EL (cell line): ENCODE results near the gene PPP4R3A.
"Not testable (repeated sequence)": the region's sequence is repeated elsewhere in the genome, so short reads cannot be mapped to it uniquely, and the experiment has no call there.

Experiments used
- DNase-seq: peaks from one replicate; pipeline ENCODE4 v3.0.0-alpha.2; 2016

The PPP4R3A gene

DNA sequence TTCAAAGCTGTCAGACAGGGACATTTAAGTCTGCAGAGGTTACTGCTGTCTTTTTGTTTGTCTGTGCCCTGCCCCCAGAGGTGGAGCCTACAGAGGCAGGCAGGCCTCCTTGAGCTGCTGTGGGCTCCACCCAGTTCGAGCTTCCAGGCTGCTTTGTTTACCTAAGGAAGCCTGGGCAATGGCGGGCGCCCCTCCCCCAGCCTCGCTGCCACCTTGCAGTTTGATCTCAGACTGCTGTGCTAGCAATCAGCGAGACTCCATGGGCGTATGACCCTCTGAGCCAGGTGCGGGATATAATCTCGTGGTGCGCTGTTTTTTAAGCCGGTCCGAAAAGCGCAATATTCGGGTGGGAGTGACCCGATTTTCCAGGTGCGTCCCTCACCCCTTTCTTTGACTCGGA, 73.8 kb downstream of the PPP4R3A start:
- not testable (repeated sequence) for DNase-seq

DNA sequence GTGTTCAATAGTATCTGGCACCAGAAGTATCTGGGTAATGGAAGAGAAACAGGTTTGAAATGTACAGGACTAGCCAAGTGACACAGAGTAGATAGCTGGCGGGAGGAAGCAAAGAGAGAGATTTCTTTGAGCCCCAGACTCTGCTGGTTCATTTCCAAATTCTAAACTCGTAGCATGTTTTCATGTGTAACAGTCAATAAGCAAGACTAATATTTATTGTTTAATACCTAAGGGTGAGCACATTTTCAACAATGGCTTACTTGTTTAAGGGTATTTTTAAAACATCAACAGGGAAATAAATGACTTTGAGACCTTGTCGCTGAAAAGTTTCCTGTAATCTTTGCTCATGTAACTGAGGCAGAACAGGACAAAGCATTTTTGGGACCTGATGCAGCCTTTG, 80.7 kb downstream of the PPP4R3A start:
- no peak for DNase-seq

DNA sequence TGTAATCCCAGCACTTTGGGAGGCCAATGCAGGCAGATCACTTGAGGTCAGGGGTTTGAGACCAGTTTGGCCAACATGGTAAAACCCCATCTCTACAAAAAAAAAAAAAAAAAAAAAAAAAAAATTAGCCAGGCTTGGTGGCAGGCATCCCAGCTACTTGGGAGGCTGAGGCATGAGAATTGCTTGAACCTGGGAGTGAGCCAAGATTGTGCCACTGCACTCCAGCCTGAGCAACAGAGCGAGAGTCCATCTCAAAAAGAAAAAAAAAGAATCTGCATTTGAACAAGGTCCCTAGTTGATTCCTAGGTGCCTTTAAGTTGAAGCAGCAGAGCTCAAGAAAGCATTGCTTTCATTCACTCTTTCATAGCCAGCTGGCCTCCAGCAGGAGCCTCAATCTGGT, 81.2 kb downstream of the PPP4R3A start:
- DNase-seq: not testable (repeated sequence)

DNA sequence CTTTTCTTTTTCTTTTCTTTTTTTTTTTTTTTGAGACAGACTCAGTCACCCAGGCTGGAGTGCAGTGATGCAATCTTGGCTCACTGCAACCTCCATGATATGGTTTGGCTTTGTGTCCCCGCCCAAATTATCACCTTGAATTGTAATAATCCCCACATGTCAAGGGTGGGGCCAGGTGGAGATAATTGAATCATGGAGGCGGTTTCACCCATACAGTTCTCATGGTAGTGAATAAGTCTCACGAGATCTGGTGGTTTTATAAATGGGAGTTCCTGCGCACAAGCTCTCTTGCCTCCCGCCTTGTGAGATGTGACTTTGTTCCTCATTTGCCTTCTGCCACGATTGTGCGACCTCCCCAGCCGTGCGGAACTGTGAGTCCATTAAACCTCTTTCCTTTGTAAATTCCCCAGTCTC, 84.6 kb downstream of the PPP4R3A start:
- not testable (repeated sequence) for DNase-seq

DNA sequence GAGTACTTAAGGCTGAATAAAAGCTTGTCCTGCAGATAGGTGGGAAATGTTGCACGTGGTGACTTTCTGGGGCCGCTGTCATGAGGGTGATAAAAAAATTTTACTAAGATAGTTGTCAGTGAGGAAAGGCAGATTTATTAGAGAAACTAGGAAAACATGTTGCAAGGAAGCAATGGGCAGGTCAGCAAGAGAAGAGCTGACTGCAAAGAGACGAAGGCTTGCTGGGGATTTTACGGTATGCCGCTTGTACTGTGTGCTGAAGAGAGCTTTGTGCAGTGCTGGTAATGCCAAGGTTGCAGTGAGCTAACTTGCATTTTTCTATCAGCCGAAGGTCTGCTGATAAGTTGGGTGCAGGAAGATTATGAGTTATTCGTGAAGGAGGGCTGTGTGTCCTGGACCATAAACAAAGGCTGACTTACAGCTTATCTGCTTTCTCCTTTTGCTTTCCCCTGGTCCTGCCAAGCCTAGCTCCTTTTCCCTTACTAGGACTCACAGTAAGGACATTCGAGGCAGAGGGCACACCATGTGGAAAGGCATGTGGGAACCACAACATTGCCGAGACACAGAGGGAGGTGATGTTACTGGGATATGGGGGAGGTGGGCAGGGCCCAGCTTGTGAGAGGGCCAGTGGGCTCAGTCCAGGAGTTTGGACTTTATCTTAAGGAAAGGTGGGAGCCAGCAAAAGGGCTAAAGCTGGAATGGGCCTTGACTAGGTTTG, 85.1 kb downstream of the PPP4R3A start:
- no peak for DNase-seq

DNA sequence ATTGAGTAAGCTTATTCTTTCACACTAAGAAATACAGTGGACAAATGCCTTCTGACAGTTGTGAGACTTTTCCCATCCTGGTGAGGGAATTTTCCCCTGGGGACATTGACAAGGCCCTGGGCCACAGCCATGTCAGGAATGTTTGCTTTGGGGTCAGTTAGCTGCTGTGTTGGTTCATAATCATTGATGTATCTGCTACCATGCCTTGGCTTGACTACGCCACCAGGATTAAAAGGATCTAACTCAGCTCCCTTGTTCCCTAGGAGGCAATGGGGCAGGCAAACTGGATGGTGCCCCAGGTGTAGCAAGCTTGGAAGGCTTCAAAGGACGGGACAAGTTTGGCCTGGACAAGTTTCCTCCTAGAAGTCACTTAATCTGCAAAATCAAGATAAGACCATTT, 89.4 kb downstream of the PPP4R3A start:
- DNase-seq: no peak

DNA sequence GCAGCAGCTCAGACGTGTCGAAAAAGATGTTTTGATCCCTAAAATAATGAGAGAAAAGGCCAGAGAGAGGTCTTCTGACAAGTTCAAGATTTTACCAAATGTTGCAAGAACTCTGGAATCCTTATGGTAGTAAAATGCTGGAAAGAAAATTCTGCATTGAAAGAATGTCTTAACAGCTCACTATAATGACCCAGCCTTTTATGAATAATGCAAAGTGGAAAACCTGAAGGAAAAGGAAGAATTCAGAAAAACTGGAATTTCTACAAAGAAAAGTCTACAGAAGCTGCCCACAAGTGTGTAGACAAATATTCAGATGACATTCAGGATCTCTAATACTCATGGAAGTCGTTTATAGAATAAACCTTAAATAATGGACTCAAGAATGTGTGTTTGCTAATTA, 90.7 kb downstream of the PPP4R3A start:
- DNase-seq: no peak

DNA sequence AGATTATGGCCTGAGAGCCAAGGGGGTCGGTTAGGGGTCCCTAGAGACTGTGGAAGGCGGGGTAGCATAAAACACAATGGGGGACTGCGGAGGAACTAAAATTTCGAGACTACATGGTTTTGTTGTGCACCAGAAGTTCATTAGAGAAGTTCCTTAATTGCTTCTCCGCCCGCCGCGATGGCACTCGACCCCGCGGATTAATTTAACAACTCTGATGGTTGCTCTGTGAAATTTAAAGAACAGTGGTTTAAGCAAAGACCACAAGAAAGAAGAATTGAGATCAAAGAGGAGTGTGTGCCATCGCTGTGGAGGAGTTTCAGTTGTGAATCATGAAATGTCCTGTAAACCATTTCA, 91.1 kb downstream of the PPP4R3A start:
- no peak for DNase-seq

DNA sequence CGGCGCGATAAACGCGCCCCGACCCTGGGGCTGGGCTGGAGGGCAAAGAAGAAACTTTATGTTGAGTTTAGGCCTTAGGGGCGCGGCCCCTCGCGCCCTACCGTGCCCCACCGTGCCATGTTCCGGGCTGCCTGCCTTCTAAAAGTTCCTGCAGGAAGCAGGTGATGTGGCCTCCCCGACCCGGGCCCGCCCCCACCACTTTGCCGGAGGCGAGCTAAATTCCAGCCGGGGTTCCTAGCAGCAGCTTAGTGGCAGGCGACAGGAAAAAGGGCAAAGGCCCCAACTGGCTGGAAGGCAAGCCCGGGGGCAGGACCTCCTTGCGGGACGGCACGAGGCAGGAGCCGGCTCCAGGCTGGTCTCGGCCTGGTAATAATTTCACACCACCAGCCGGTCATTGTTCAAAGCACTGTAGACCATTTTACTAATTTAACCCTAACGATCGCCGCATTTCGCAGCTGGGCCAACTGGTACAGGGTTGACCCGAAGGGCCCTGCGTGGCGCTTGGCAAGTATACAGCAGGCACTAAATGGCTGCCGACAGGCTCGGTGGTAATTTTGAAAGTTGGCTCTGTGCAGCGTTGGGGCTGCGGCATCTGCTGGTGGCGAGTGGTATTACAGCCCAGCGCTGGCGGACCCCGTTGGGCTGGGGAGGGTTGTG, 91.6 kb downstream of the PPP4R3A start:
- peak; percentile 44 for DNase-seq

DNA sequence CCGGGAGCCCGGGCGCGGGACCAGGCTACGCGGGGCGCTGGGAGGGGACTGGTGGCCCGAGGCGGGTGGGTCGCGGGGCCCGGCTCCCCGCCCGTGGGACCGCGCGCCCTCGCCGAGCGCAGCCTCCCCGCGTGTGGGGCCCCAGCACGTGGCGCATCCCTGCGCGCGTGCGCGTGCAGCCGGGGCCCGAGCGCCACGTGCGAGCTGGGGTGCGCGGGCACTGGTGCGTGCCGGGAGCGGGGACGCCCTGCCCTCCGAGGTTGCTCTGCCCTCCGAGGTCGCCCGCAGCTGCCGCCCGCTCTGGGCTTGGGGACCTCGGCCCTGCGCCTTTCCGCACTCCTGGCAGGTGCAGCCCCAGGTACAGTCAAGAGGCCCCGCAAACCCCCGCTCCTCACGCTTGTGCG, 92.1 kb downstream of the PPP4R3A start:
- no peak for DNase-seq

DNA sequence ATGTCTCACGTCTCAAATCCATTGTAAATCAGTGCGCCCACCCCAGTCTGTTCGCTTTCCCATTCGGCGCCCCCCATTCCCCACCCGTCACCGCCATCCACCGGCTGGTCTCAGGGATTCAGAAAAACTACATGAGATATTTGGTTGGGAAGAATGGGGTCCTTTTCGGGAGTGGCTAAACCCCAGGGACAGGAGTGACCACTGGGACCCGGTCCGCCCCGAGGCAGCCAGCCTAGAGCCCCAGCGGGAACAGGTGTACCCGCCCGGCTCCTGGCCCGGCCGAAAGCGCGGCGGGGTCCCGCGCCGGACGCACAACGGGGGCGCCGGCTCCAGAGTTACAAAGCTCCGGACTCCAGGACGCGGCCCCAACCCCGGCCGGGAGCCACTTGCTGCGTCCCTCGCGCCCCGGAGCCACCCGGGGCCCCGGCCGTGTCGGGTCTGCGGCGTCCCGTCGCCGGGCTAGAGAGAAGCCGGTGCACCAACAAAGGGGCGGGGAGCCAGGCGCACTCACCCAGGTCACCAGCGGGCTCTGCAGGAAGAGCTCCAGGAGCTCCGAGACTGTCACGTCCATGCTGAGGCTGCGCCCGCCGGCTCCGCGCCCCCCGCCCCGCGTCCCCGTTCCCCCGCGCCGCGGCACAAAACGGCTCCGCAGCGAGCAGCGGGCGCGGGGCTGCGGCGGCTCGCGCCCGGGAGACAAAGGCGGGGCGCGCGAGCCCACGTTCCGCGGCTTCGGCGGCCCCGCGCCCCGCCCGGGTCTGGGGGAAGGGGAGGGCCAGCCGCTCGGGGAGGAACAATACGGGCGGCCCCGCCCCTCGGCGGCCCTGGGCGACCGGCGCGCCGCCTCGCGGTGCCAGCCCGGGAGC, 92.8 kb downstream of the PPP4R3A start, which contains the start of gene CCDC88C:
Gene CCDC88C (minus strand): TSS at position 701 of the 863 bp plus-strand sequence. CDS start 130 bp downstream, at position 571.
- peak; percentile 14 for DNase-seq

DNA sequence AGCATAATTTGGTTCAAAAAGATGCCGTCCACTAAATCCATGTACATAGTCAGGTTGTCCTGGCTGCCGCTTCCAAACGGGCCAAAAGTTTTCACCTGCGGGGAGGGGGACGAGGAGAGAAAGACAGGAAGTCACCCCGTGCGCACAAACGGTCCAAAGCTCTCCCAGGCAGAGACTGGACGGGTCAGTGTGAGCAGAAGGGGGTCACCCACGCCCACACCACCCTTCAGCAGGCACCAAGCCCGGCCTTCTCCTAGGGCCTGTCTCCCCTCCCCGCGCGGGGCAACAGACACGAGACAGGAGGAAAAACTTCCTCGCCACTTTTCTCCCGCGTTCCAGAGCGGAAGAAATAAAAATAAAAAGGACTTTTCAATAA, 93.4 kb downstream of the PPP4R3A start:
- no peak for DNase-seq

DNA sequence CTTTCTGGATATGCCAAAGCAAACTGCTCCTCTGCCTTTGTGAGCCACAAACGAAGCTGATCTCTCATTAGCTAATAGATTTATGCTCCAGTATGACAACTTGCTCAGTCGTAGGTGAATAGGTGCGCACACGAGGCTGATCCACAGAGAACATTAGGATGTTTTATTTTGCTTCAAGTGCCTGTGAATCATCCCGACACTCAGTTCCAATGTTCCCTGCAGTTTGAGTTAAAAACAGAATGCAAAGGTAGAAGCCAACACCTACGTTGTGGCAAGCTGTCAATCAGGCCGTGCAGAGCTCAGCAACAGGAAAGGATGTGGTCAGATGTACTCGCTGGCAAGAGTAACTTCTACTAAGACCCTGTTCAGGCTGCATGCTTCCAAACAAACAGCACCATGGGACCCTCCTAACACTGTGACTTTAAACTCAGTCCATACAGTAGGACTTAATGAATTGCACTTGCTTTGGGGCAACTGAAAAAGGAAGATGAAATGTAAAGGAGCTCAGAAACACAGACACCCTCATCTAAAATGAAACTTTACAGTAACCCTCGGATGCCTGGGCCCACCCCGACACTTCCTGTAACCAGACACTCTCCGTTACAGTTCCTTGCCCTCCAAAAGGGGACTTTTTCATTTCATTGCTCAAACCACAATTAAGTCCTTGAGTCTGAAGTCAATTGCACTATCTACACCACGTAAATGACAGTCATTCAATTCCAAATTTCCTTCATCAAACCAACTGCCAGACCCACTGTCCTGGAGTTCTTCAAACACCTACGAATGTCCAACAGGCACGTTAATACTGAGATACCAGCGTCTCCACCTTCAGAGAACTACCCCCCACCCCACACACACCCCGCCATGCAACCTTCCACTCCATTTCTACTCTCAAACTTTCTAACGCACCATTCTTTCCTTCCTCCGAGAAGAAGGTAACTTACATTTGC, 94.0 kb downstream of the PPP4R3A start:
- DNase-seq: no peak

DNA sequence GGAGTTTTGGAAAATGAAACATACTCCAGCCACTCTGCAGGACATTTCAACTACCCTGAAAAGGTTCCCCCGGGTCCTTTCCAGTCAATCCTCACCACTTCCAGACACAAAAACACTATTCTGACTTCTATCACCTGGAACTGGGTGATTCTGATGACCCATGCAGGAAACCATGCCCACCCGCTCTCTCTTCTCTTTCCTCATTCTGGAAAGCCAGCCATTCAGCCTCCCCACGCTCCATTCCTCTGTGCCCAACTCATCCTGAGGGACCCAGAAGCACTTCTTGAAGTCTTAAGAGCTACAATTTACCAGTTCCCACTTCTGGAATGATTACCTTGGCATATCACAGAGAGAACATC, 95.7 kb downstream of the PPP4R3A start:
- DNase-seq: no peak

DNA sequence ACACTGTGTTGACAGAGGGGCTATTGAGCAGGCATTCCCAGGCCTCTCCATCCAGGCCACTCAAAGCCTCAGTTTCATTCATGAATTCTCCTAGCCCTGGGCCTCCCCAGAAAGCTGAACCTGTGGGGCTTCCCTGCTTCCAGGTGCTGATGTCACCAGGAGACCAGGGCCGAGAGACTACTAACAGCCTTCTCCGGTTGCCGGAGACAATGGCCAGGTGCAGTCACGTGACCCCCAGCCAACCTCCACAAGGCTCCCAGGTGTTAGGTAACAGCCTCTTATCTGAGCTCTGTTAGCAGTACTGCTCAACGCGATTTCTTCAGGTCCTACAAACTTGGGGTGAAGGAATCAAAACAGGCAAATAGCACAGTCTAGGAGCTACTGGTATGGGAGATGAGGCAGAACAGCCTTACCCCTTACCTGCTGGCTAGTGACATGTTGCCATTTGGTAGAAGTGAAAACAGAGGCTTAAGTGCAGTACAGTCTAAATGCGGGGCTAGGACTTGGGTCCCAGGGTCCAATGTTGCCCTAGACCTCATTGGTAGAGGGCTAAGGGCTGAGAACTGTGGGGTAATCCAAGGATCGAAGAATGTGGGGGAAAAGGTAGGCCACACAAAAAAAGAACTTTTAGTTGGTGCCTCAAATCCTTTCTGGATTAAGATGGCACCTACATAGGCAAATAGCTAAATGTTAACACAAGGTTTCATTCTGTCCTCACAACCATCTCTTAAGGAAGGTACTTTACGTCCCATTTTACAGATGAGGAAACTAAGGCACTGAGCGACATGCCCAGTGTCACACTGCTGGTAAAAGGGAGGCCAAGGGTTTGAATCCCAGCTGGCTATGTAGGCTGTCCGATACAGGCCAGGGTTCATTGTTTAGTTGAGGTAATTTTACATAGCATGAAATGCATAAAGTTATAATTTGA, 96.3 kb downstream of the PPP4R3A start:
- no peak for DNase-seq

DNA sequence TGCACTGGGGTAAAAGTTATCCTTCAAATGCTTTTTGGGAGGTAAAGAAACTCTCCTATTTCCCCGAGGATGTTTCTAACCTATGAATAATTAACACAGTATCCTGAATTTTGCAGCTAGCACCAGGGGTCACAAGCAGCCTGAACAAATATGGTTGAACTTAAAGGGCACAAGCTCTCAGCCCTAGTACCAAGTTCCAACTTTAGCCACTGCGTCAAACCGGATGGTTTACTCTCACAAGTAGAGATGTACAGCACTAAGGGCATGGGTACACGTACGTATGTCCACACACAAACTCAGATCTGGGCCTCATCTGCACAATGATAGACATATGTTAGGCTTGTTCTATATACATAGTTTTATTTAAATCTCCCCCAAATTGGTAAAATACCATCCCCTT, 97.2 kb downstream of the PPP4R3A start:
- DNase-seq: no peak

DNA sequence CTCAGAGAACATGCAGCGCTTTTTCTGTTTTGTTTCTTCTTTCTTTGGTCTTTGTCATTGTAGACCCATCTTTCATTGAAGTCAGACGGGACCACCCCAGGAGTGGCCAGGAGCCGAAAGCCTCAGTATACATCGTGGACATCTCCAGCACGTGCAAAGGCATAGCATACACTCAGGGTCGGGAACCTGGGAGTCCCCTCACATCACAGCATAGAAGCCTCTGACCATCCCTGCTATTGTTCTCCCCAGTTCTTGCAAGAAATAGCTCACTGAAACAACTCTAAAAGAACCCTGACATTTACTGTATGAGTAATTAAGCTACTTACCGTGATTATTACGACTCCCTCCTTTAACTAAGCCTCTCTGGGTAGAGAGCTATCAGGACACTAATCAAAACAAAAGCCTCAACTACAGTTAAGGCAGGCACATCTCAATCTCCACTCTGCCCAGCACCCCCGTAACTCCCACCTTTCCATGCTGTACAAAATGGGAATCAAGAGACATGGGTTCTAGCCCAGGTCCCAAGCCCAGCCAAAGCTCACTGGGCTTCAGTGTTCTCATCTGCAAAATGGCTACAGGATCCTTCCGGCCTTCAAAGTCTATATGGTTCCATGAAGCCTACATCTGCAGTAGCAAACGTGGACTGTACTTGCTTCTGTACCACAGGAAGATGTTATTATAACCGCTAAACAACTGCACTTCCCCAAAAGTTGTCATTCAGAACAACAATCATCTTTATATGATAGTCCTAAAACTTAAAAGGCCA, 99.2 kb downstream of the PPP4R3A start:
- DNase-seq: no peak

DNA sequence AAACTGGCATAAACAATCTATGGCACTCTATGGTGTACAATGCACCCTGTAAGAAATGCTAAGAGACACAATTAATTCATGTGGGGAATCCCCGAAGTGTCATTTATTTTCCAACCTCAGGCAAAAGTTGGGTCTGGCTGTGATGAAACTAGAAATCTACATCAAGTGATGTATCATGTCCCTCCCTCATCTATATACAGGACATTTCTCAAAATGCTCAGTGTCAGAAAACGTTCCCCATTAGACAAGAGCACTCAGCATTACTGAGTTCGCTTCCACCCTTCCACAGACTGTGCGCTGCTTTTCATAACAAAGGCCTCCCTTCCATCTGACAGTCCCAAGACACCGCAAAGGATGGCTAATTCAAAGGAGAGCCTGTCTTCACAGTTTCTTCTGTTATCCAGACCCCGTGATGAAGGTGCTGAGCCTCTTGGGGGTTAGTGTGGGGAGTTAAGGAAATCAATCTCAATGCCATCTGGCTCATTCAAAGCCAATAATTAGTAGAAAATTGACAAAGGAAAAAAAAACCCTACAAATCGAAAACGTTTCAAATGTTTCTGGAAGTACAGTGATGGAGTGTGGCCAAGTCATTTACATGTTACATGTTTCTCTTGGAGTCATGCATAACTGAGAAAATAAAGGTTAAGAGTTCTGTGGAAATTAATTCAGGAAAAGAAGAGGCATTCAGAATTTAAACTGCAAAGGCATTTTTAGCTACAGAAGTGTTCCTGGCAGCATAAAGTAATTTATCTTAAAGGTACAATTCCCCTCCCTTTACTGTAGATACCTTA, 100.0 kb downstream of the PPP4R3A start:
- no peak for DNase-seq

DNA sequence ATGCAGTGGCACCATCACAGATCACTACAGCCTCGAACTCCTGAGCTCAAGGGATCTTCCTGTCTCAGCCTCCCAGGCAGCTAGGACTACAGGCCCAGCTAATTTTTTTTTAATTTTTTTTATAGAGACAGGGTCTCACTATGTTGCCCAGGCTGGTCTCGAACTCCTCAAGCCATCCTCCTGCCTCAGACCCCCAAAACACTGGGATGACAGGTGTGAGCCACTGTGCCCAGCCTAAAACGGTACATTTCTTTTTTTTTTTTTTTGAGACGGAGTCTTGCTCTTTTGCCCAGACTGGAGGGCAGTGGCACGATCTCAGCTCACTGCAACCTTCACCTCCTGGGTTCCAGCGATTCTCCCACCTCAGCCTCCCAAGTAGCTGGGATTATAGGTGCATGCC, 100.9 kb downstream of the PPP4R3A start:
- DNase-seq: not testable (repeated sequence)
